ENCODE results near the gene RSPO3.

The RSPO3 gene

DNA sequence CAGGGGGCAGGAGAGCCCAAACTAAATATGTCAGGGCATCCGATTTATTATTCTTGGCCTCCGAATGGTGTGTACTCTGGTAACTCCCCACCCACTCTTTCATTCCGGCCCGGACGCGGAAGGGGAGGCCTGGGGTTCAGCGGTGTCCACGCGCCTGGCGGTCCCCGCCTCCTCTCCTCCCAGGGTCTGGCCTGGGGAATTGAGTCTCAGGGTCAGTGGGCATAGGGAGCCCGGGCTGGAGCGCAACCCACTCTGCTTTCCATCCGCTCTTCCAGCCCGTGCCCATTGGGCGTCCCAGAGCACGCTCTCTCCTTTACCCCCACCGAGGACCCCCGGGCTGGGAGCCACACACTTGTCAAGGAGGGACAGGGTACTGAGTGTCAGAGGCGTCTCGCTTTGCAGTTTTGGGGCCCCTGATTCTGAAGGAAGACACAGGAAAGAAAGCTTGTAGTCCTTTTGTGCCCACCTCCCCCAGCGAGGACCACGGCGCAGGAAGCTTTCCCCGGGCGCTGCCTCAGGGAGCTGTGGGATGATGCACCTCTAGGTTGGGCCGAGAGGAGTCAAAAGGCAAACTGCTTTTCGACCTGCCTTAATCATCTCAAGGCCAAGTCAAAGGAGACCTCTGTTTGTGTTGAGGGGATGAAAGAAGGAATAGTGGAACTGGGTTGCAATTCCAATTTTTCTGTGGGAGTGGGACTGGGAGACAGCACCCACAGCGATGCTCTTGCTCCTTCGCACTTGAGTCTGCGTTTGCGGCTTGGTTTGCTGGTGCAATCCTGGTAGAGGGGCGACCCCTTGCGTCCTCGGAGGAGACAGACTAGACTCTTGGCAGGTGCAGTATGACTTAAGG lies 2.5 kb downstream of the RSPO3 start:
- peak; percentile 82 for DNase-seq (ENCODE audit: extremely low spot score)
- ChIA-PET POLR2A (no interaction called here), CTCF (no interaction called here)
- TF ChIP-seq FOXA1 (IDR thresholded peaks at IDR 0.05) (no peak), NFRKB (IDR thresholded peaks at IDR 0.05) (no peak), SUZ12 (IDR thresholded peaks at IDR 0.05) (no peak), BHLHE40 (IDR thresholded peaks at IDR 0.05; ENCODE audit: borderline replicate concordance) (no peak), FOXK2 (IDR thresholded peaks at IDR 0.05) (no peak), L3MBTL2 (conservative IDR thresholded peaks at IDR 0.05) (no peak), ARNT (IDR thresholded peaks at IDR 0.05) (no peak), TARDBP (IDR thresholded peaks at IDR 0.05) (no peak)
- TF ChIP-seq, protein P1, sequence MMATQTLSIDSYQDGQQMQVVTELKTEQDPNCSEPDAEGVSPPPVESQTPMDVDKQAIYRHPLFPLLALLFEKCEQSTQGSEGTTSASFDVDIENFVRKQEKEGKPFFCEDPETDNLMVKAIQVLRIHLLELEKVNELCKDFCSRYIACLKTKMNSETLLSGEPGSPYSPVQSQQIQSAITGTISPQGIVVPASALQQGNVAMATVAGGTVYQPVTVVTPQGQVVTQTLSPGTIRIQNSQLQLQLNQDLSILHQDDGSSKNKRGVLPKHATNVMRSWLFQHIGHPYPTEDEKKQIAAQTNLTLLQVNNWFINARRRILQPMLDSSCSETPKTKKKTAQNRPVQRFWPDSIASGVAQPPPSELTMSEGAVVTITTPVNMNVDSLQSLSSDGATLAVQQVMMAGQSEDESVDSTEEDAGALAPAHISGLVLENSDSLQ (IDR thresholded peaks at IDR 0.05) = no peak

- CTCF ChIA-PET = no interaction called here
Measured at GRCh38 chr6:127121637-127121960, 3.1 kb downstream of the RSPO3 start.

GRCh38 chr6:127124172-127124571 lies 5.7 kb downstream of the RSPO3 start:
- POLR2A ChIA-PET = no interaction called here
- TF ChIP-seq TARDBP (IDR thresholded peaks at IDR 0.05) (no peak), L3MBTL2 (conservative IDR thresholded peaks at IDR 0.05) (no peak), FOXA1 (IDR thresholded peaks at IDR 0.05) (no peak), NFRKB (IDR thresholded peaks at IDR 0.05) (no peak), CTBP1 (IDR thresholded peaks at IDR 0.05; ENCODE audit: borderline replicate concordance) (no peak), FOXM1 (IDR thresholded peaks at IDR 0.05; ENCODE audit: borderline replicate concordance) (no peak), SP1 (IDR thresholded peaks at IDR 0.05) (no peak), ZNF384 (IDR thresholded peaks at IDR 0.05) (no peak), HDGF (IDR thresholded peaks at IDR 0.05; ENCODE audit: borderline replicate concordance) (no peak), FOXK2 (IDR thresholded peaks at IDR 0.05) (no peak), LEF1 (IDR thresholded peaks at IDR 0.05; ENCODE audit: borderline replicate concordance) (no peak), ARNT (IDR thresholded peaks at IDR 0.05) (no peak), BHLHE40 (IDR thresholded peaks at IDR 0.05; ENCODE audit: borderline replicate concordance) (no peak), SUZ12 (IDR thresholded peaks at IDR 0.05) (no peak), ELF4 (IDR thresholded peaks at IDR 0.05) (no peak)
- TF ChIP-seq, protein P1 (IDR thresholded peaks at IDR 0.05) = no peak
- no peak for DNase-seq (ENCODE audit: extremely low spot score)
- CTCF ChIA-PET = no interaction called here

More at GRCh38 chr6:127121637-127121960, 3.1 kb downstream of the RSPO3 start:
- no peak for DNase-seq (ENCODE audit: extremely low spot score)
- TF ChIP-seq L3MBTL2 (conservative IDR thresholded peaks at IDR 0.05) (no peak), FOXK2 (IDR thresholded peaks at IDR 0.05) (no peak), LEF1 (IDR thresholded peaks at IDR 0.05; ENCODE audit: borderline replicate concordance) (no peak), FOXM1 (IDR thresholded peaks at IDR 0.05; ENCODE audit: borderline replicate concordance) (no peak), ARNT (IDR thresholded peaks at IDR 0.05) (no peak), SP1 (IDR thresholded peaks at IDR 0.05) (no peak), FOXA1 (IDR thresholded peaks at IDR 0.05) (no peak), ZNF384 (IDR thresholded peaks at IDR 0.05) (no peak), SUZ12 (IDR thresholded peaks at IDR 0.05) (no peak), NFRKB (IDR thresholded peaks at IDR 0.05) (no peak), HDGF (IDR thresholded peaks at IDR 0.05; ENCODE audit: borderline replicate concordance) (no peak), ELF4 (IDR thresholded peaks at IDR 0.05) (no peak)
- TF ChIP-seq, protein P1 (IDR thresholded peaks at IDR 0.05) = no peak
- POLR2A ChIA-PET = no interaction called here

- ChIA-PET CTCF (no interaction called here), POLR2A (no interaction called here)
- no peak for DNase-seq (ENCODE audit: extremely low spot score)
- TF ChIP-seq SUZ12 (IDR thresholded peaks at IDR 0.05) = no peak
- no peak for TF ChIP-seq ELF4 (IDR thresholded peaks at IDR 0.05)
- TF ChIP-seq ARNT (IDR thresholded peaks at IDR 0.05) = no peak
Measured at GRCh38 chr6:127124680-127125079, 6.2 kb downstream of the RSPO3 start.

GRCh38 chr6:127128066-127128465 lies 9.6 kb downstream of the RSPO3 start:
- CTCF ChIA-PET = no interaction called here
- no peak for DNase-seq (ENCODE audit: extremely low spot score)
- TF ChIP-seq ZNF384 (IDR thresholded peaks at IDR 0.05) = no peak
- no peak for TF ChIP-seq SUZ12 (IDR thresholded peaks at IDR 0.05)
- TF ChIP-seq FOXK2 (IDR thresholded peaks at IDR 0.05) = no peak
- TF ChIP-seq BHLHE40 (IDR thresholded peaks at IDR 0.05; ENCODE audit: borderline replicate concordance) = no peak
- POLR2A ChIA-PET = no interaction called here

DNA sequence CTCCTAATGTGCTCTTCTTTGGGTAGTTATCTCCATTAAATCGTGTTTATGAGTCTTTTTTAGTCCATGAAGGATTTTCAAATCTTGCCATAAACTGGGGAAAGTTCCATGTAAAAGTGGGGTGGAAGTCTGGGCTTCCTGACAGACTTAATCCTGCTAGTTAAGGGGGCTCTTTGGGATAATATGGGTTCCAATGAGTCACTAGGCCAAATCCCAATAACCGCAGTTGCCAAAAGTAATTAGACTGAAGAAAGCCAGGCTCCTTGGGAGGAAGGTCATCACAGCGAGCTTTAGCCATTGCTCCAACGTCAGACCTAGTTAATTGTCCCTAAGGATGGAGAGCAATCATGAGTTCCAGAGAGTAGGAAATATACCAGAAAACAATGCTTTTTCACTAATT lies 10.8 kb downstream of the RSPO3 start:
- ChIA-PET POLR2A (no interaction called here), CTCF (no interaction called here)
- TF ChIP-seq, protein P1 (IDR thresholded peaks at IDR 0.05) = no peak
- TF ChIP-seq SUZ12 (IDR thresholded peaks at IDR 0.05) (no peak), HDGF (IDR thresholded peaks at IDR 0.05; ENCODE audit: borderline replicate concordance) (no peak), FOXA1 (IDR thresholded peaks at IDR 0.05) (no peak), CTBP1 (IDR thresholded peaks at IDR 0.05; ENCODE audit: borderline replicate concordance) (no peak), FOXK2 (IDR thresholded peaks at IDR 0.05) (no peak), ZNF384 (IDR thresholded peaks at IDR 0.05) (no peak), FOXM1 (IDR thresholded peaks at IDR 0.05; ENCODE audit: borderline replicate concordance) (no peak)
- DNase-seq (ENCODE audit: extremely low spot score) = no peak

Measured in HEK293T (cell line).